ENCODE data around the gene CYP2D6. TPM values are rescaled to one million over a fixed set of nuclear protein-coding genes. Genes with fewer than 3 reads are reported as not detected.
A peak's percentile ranks its signal among the peaks of the same experiment; 100 is the strongest.

Gene CYP2D6
- total and polyA plus RNA-seq, 2 of the 13 experiments (the other 11 are each of a cell fraction or from before 2014, with no cell fraction given), result 1.0 to 3.7 TPM

GRCh38 chr22:42177891-42178336 lies 47.3 kb upstream of the CYP2D6 start:
- H3K4me2 ChIP-seq (ENCODE audit: low read depth, low read length), result peak overlapping the region; percentile 36
- ChIA-PET POLR2A (no interaction called here), CTCF (ENCODE audit: low intra/inter-chr PET ratio, low total read pairs) (no interaction called here)
- no peak overlapping the region for H3K27ac ChIP-seq (ENCODE audit: extremely low read length, insufficient read depth, low read length)
- intact Hi-C loops (cut with micrococcal nuclease; ENCODE audit: unreplicated experiment) (loop anchor here (10.0 kb wide), 1 partner anchor 87 kb away; no protein-coding TSS in a partner anchor), in situ Hi-C loops (cut with HindIII; ENCODE audit: extremely low pct_ligation_motif_present, low pct_unique_long_range_greater_than_20kb) (no loop called here)
- H4K20me1 ChIP-seq (ENCODE audit: insufficient read depth, low read length), result peaks cover 16% of the 10 kb centered on the region; the same call in 1 of the 2 replicates
- no peaks in the 10 kb centered on the region for H3K27me3 ChIP-seq (ENCODE audit: control insufficient read depth in 1 of 2, insufficient read depth in 2 of 2, low read length in 2 of 2)
- H3K4me3 ChIP-seq (replicated peaks in 1 of 3; ENCODE audit: insufficient read depth in 1 of 3, low read depth in 2 of 3, low read length in 3 of 3), result no peak overlapping the region
- H3K79me2 ChIP-seq (ENCODE audit: insufficient read depth, low read length), result peaks cover 12% of the 10 kb centered on the region
- no peak overlapping the region for H2AFZ ChIP-seq (ENCODE audit: low read length)
- DNase-seq (ENCODE audit: low spot score) (no peak), ATAC-seq (peak; percentile 27; the same call in 2 of the 3 replicates), FAIRE-seq (no peak)
- peaks cover 1 to 16% of the 10 kb centered on the region in 2 experiments; a peak in 3 of 5 replicates for H3K36me3 ChIP-seq (replicated peaks in 1 of 2; ENCODE audit: control insufficient read depth in 1 of 2, insufficient read depth in 2 of 2, low read length in 2 of 2)
- no peak for TF ChIP-seq NAIF1 (CRISPR knock-in tag; IDR thresholded peaks at IDR 0.05; ENCODE audit: borderline replicate concordance)
- TF ChIP-seq UBTF (CRISPR knock-in tag; IDR thresholded peaks at IDR 0.05), result no peak
- no peak for TF ChIP-seq PATZ1 (CRISPR knock-in tag; IDR thresholded peaks at IDR 0.05)
- TF ChIP-seq HNF1A (IDR thresholded peaks at IDR 0.05; ENCODE audit: low read depth), result peak; percentile 69
- TF ChIP-seq HNF1A (CRISPR knock-in tag; IDR thresholded peaks at IDR 0.05; ENCODE audit: borderline replicate concordance), result no peak
- TF ChIP-seq HNF1B (CRISPR knock-in tag; IDR thresholded peaks at IDR 0.05), result 0 out of 2 replicates have a peak, but pooled peaks have one; percentile 21
- peak; percentile 6; the same call in 1 of the 2 replicates for TF ChIP-seq GATAD2A (CRISPR knock-in tag; IDR thresholded peaks at IDR 0.05)
- H3K9me3 ChIP-seq (ENCODE audit: low read length), result no peaks in the 10 kb centered on the region
- H3K4me1 ChIP-seq (ENCODE audit: insufficient read depth, low read length), result peaks cover 46% of the 10 kb centered on the region
- WGBS (ENCODE audit: low lambda C conversion rate), result 54% methylated on average over 5 of the region's 5 CpGs
- H3K9ac ChIP-seq (ENCODE audit: insufficient read depth, low read depth, low read length), result no peak overlapping the region
- BruUV-seq (replicated peaks), result no TSS peak

Measured in HepG2 (cell line).